GM12865 (cell line): ENCODE measurements around the gene NR6A1.
A peak's percentile ranks its signal among the peaks of the same experiment; 100 is the strongest.

ENCODE experiments used
- DNase-seq: peaks from one replicate; pipeline ENCODE4 v3.0.0; 2010; ENCODE audit warnings: low read depth
- H3K4me3 ChIP-seq: 2 replicates; pipeline ENCODE4 v1.5.1; 2011; ENCODE audit warnings: mild to moderate bottlenecking, low read depth, low read length, control low read depth
- TF ChIP-seq, protein P1 (sequence below): IDR thresholded peaks from 2 replicates; pipeline ENCODE4 v1.5.1; 2011; ENCODE audit warnings: low read length, control low read depth, low read depth, inconsistent platforms; ENCODE audit not compliant: insufficient read depth; ENCODE audit errors: missing control alignments

Gene NR6A1

DNA sequence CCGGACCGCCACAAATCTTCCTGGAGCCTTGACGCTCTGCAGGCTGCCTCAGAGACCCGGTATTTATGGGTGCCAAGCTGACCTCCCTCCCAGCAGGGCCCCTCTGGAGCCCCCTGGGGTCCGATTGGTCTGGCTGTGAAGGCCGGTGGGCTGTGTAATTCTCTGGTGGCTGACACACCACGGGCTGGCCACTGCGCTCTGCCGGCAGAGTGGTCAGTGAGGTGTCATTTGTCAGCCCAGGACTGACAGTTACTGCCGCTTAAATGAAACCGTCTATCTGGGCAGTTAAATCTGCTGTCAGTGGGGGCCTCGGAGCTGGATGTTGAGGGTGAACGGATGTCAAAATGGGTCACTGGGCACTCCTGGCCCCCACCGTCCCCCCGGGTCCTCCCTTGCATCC lies 274.6 kb downstream of the NR6A1 start:
- no peak for DNase-seq
- TF ChIP-seq, protein P1, sequence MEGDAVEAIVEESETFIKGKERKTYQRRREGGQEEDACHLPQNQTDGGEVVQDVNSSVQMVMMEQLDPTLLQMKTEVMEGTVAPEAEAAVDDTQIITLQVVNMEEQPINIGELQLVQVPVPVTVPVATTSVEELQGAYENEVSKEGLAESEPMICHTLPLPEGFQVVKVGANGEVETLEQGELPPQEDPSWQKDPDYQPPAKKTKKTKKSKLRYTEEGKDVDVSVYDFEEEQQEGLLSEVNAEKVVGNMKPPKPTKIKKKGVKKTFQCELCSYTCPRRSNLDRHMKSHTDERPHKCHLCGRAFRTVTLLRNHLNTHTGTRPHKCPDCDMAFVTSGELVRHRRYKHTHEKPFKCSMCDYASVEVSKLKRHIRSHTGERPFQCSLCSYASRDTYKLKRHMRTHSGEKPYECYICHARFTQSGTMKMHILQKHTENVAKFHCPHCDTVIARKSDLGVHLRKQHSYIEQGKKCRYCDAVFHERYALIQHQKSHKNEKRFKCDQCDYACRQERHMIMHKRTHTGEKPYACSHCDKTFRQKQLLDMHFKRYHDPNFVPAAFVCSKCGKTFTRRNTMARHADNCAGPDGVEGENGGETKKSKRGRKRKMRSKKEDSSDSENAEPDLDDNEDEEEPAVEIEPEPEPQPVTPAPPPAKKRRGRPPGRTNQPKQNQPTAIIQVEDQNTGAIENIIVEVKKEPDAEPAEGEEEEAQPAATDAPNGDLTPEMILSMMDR = no peak
- no peak overlapping the region for H3K4me3 ChIP-seq

DNA sequence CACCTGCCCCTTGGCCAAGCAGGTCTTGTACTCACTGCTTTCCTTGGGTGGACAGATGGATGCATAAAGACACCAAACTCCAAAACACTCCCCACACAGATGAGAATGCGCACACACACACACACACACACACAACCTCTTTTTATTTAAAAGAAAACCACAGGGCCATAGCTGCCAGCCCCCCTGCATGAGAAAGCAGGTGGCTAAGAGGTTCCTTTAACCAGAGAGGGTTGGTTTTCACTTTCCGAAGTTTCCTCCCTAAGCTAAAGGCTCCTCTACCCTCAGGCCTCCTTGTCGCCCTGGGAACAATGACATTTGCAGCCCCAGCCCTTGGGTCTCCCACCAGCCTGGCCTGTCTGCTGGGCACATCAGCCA lies 275.0 kb downstream of the NR6A1 start:
- DNase-seq = peak; percentile 47
- H3K4me3 ChIP-seq = no peak overlapping the region
- TF ChIP-seq, protein P1 = no peak

DNA sequence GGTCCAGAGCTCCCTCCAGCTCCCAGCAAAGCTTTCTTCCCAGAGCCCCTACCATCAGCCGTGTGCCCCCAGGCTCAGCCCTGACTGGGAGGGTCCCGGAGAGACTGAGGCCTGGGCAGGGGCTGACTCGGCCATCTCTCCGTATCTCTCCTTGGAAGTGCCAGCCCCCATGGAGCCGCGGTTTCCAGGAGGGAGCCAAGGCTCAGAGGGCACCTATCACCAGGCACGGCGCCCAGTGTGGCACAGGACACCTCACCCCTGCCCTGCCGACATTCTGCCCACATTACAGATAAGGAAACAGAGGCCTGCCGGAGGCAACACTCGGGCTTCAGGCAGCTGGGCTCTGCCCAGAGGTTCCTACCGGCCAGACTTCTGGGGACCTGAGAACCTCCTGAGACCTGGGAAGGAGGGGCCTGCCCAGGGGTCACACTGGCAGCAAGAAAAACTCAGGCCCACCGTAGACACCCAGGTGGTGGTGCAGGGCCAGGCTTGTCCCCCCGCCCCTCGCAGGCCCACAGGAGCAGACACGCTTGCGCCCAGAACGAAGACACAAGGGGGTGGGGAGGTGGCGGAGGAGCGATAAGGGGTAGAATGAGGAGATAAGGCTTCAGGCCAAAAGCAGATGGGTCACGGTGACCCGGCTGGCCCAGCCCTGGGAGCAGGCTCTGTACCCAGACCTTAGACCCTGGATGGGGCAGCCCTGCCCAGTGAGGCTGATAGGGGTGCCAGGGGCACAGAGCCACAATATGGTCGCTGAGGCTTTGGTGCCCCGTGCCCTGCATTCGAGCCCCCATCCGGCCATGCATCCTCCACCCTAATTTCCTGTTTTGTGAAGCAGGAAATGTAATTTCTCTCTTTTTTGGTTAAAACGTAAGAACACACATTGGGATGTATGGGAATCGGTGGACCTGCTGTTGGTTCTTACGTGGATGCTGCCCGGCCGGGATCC lies 275.7 kb downstream of the NR6A1 start:
- TF ChIP-seq, protein P1 = no peak
- no peak overlapping the region for H3K4me3 ChIP-seq
- no peak for DNase-seq

DNA sequence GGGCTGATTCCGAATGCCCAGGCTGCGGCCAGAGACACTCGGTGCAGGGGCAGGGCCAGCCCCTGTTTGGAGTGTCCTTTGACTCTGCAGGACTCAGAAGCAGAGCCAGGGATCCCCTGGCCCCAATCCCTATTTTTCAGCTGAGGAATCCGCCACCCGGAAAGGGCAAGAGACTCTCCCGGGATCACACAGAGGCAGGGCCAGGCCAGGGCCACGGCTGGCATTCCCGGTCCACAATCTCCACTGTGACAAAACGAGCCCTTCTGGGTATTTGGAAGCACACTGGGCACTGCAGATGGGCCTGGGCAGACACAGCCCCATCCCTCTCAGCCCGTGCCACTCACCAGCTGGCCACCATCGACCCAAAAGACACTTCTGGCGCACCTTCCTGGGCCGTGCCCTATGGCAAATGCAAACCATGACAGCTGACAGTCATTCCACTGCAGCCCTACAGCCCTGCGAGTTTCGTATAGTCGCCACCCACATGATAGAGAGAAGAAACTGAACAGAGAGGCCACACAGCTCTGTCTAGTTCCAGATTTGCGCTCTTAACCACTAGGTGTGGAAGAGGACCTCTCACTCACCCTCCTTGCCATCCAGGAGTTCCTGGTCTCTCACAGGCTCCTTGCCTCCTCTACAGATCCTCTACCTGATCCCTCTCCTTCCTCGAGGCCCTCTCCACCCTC lies 277.2 kb downstream of the NR6A1 start:
- no peak overlapping the region for H3K4me3 ChIP-seq
- TF ChIP-seq, protein P1 = no peak
- peak; percentile 51 for DNase-seq

DNA sequence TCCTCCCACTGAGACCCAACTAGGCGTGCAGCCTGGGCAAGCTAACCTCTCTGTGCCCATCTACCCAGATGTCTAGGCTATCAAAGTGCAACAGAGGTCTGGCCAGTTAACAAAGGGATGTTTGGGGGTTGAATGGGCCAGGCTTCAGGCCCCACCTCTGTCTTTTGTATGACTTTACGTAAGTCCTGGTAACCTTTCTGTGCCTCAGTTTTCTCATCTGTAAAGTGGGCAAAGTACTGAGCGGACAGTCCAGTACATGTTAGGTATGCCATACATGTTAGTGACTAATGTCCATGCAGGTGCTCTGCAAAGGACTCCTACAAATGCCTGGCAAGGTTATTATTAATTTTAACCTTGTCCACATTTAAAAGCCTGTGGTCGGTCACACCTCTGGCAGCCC lies 277.9 kb downstream of the NR6A1 start:
- H3K4me3 ChIP-seq = no peak overlapping the region
- DNase-seq = no peak
- TF ChIP-seq, protein P1 = no peak

DNA sequence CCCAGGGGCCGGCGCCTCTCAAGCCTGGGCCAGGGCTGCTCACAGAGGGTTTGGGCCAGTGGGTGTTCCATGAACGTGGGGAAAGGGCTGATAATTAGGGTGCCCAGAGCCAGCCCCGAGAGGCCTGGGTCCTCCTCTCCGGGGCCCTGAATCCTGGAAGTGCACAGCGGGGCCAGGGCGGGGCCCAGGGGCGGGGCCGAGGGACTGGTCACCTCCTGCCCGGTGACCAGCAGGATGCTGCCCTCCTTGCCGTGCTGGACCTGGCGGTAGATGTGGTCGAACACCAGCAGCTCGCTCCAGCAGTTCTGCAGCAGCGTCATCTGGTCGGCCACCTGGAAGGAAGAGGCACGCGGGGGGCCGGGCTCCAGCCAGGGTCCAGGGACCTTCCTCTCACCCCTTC lies 278.3 kb downstream of the NR6A1 start:
- no peak for DNase-seq
- H3K4me3 ChIP-seq = no peak overlapping the region
- TF ChIP-seq, protein P1 = no peak
